ENCODE results near the gene GARRE1. TPM values are rescaled to one million over a fixed set of nuclear protein-coding genes. Genes with fewer than 3 reads are reported as not detected.
"Not testable (repeated sequence)": the region's sequence is repeated elsewhere in the genome, so short reads cannot be mapped to it uniquely, and the experiment has no call there.

GARRE1 gene
- total RNA-seq, 1 donor from 2014 or later = 20.9 TPM

GRCh38 chr19:34248941-34249340 lies 5.4 kb upstream of the GARRE1 start:
- Histone ChIP-seq H3K27me3 (ENCODE audit: low read depth) (no peaks in the 10 kb centered on the region), H3K27ac (replicated peaks) (no peak overlapping the region), H3K36me3 (no peaks in the 10 kb centered on the region), H3K4me3 (no peak overlapping the region), H3K4me1 (peaks cover 18% of the 10 kb centered on the region), H3K9me3 (replicated peaks) (no peaks in the 10 kb centered on the region)
- no peak for DNase-seq
- no peak for TF ChIP-seq CTCF (IDR thresholded peaks at IDR 0.05; ENCODE audit: borderline replicate concordance)
- intact Hi-C loops (cut with micrococcal nuclease) = no loop called here

GRCh38 chr19:34253167-34253566 lies 1.2 kb upstream of the GARRE1 start:
- Histone ChIP-seq H3K4me1 (peaks cover 39% of the 10 kb centered on the region), H3K27ac (replicated peaks) (peak overlapping the region; percentile 96)
- not testable (repeated sequence) for H3K27me3 ChIP-seq (ENCODE audit: low read depth); H3K9me3 ChIP-seq (replicated peaks); H3K4me3 ChIP-seq; DNase-seq; H3K36me3 ChIP-seq
- intact Hi-C loops (cut with micrococcal nuclease) = loop anchor here (10.0 kb wide), 1 partner anchor 82 kb away; no protein-coding TSS in a partner anchor

GRCh38 chr19:34253681-34254045 lies 691 bp upstream of the GARRE1 start:
- not testable (repeated sequence) for H3K27me3 ChIP-seq (ENCODE audit: low read depth); H3K9me3 ChIP-seq (replicated peaks); H3K36me3 ChIP-seq; DNase-seq
- peaks cover 39% of the 10 kb centered on the region for H3K4me1 ChIP-seq
- H3K27ac ChIP-seq (replicated peaks) = peak overlapping the region; percentile 96
- intact Hi-C loops (cut with micrococcal nuclease) = loop anchor here (10.0 kb wide), 1 partner anchor 81 kb away; no protein-coding TSS in a partner anchor
- H3K4me3 ChIP-seq = peak overlapping the region; percentile 87

- intact Hi-C loops (cut with micrococcal nuclease) = loop anchor here (10.0 kb wide), 1 partner anchor 80 kb away; no protein-coding TSS in a partner anchor
- DNase-seq = peak; percentile 45
- H3K27ac ChIP-seq (replicated peaks) = peak overlapping the region; percentile 96
- TF ChIP-seq CTCF (IDR thresholded peaks at IDR 0.05; ENCODE audit: borderline replicate concordance) = no peak
- no peaks in the 10 kb centered on the region for H3K9me3 ChIP-seq (replicated peaks)
- H3K4me3 ChIP-seq = peak overlapping the region; percentile 87
- H3K4me1 ChIP-seq = peaks cover 49% of the 10 kb centered on the region
- no peaks in the 10 kb centered on the region for H3K27me3 ChIP-seq (ENCODE audit: low read depth)
- H3K36me3 ChIP-seq = peaks cover 5% of the 10 kb centered on the region
Measured at GRCh38 chr19:34254698-34255432, 511 bp downstream of the GARRE1 start.

GRCh38 chr19:34255546-34255945 lies 1.2 kb downstream of the GARRE1 start:
- Histone ChIP-seq H3K36me3 (peaks cover 5% of the 10 kb centered on the region), H3K9me3 (replicated peaks) (no peaks in the 10 kb centered on the region), H3K27ac (replicated peaks) (peak overlapping the region; percentile 96), H3K4me1 (peaks cover 56% of the 10 kb centered on the region), H3K27me3 (ENCODE audit: low read depth) (no peaks in the 10 kb centered on the region), H3K4me3 (peak overlapping the region; percentile 87)
- TF ChIP-seq CTCF (IDR thresholded peaks at IDR 0.05; ENCODE audit: borderline replicate concordance) = no peak
- intact Hi-C loops (cut with micrococcal nuclease) = loop anchor here (10.0 kb wide), 1 partner anchor 79 kb away; no protein-coding TSS in a partner anchor
- DNase-seq = no peak

GRCh38 chr19:34256835-34257558 lies 2.6 kb downstream of the GARRE1 start:
- DNase-seq = no peak
- Histone ChIP-seq H3K27me3 (ENCODE audit: low read depth) (no peaks in the 10 kb centered on the region), H3K9me3 (replicated peaks) (no peaks in the 10 kb centered on the region), H3K4me1 (peaks cover 70% of the 10 kb centered on the region), H3K4me3 (no peak overlapping the region), H3K36me3 (peaks cover 5% of the 10 kb centered on the region), H3K27ac (replicated peaks) (peak overlapping the region; percentile 19)
- intact Hi-C loops (cut with micrococcal nuclease) = loop anchor here (10.0 kb wide), 1 partner anchor 78 kb away; no protein-coding TSS in a partner anchor
- no peak for TF ChIP-seq CTCF (IDR thresholded peaks at IDR 0.05; ENCODE audit: borderline replicate concordance)

All from left ventricle myocardium inferior (tissue), 1 donor.